Motor neuron (in vitro differentiated cells): ENCODE measurements around the gene ADGRL1. TPM values are rescaled to one million over a fixed set of nuclear protein-coding genes. Genes with fewer than 3 reads are reported as not detected.
"Not testable (repeated sequence)": the region's sequence is repeated elsewhere in the genome, so short reads cannot be mapped to it uniquely, and the experiment has no call there.

Experiments
- ATAC-seq, 8 experiments: fragments of 200-7000 bp; cut with Tn5 transposase; replicated peaks in 6 of 8; 2 replicates each; pipeline ENCODE4 v1.8.0; 2021; ENCODE audit warnings: mild to moderate bottlenecking in 8 of 8, moderate library complexity in 8 of 8
- H3K27ac ChIP-seq, 2 donors: fragments of 250-450 bp; sonication (Bioruptor Pico); 2 replicates each; pipeline ENCODE4 v1.9.0; 2021; ENCODE audit warnings: antibody characterized with exemption in 2 of 2, mild to moderate bottlenecking in 2 of 2, moderate library complexity in 1 of 2
- H3K4me1 ChIP-seq, 2 donors: fragments of 250-450 bp; sonication (Bioruptor Pico); replicated peaks in 1 of 2; 2 replicates each; pipeline ENCODE4 v1.6.1; 2021; ENCODE audit warnings: antibody characterized with exemption in 2 of 2, mild to moderate bottlenecking in 2 of 2, moderate library complexity in 1 of 2
- H3K4me3 ChIP-seq, 5 donors: fragments of 250-450 bp; sonication (Bioruptor Pico); 2 replicates each; pipeline ENCODE4 v1.9.0; 2021; ENCODE audit warnings: antibody characterized with exemption in 5 of 5, mild to moderate bottlenecking in 5 of 5, moderate library complexity in 4 of 5
- WGBS, 10 experiments: fragments of 450-650 bp; shearing (Covaris generic); methylation state at CpG; one replicate each; pipeline ENCODE4 v1.0.0; 2022; 5-methylcytosine and 5-hydroxymethylcytosine counted together
- in situ Hi-C, 9 experiments: fragments of 400-800 bp; cut with MboI; loops; one replicate each; pipeline ENCODE4 v1.15.0; 2021; ENCODE audit warnings: low sequenced_read_pairs in 9 of 9, low pct_unique_long_range_greater_than_20kb in 2 of 9; ENCODE audit not compliant: unreplicated experiment in 9 of 9
- total RNA-seq, 8 experiments: library from RNA; unstranded; fragments of 300-600 nt; gene quantifications; 2 replicates each; pipeline versions ENCODE4 v1.2.3 to v1.2.4, GENCODE V29; 2022

Gene ADGRL1
- 10 to 100 TPM; 26.8 to 40.7 (median 33.2) TPM for total RNA-seq

DNA sequence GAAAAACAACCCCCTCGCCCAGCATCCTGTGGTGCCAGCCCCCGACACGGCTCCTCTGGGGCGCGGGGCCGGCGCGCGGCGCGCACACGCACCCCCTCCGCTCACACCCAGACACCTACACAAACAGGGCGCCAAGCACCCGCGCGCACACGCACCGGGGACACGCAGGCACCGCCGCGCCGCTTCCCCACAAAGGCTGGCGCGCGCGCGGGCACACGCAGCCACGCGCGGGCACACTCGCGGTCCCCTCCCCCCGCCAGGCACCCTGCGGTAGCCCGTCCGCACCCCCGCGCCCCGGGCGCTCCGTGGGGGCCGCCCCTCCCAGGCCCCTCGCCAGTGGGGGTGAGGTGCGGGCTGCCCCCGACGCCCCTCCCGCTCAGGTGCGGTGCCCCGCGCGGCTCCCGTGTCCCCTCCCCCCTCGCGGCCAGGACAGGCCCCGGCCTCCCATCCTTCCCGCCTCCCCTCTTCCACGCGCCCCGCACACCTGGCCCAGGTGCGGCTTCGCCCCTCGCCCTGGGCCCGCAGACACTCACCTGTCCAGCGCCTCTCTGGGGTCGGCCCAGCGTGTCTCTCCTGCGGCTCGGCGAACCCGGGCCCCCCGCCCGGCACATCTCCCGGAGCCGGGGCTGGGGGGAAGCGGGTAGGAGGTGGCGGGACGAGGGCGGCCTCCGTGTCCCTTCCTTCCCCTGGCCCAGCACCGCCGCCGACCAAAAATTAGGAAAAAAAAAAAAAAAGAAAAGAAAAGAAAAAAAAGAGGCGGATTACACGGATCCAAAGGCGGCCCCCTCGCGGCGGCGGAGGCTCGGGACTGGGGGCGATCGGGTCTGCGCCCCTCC is at the start of gene ADGRL1:
Gene ADGRL1 (minus strand): TSS at position 718 of the 836 bp plus-strand sequence. CDS start 22,567 bp downstream, outside the sequence.
- H3K4me1 ChIP-seq, in situ Hi-C loops: not testable (repeated sequence)
- Histone ChIP-seq H3K27ac (peak within 1 kb of the TSS; percentile 80 to 81), H3K4me3 (peak within 1 kb of the TSS; percentile 71 to 98 (median 90))
- peak in 5 of 8 experiments; percentile 5 to 19 (median 11) for ATAC-seq
- no CpG with 5 or more reads among the region's 96 CpGs for WGBS, 10 experiments

DNA sequence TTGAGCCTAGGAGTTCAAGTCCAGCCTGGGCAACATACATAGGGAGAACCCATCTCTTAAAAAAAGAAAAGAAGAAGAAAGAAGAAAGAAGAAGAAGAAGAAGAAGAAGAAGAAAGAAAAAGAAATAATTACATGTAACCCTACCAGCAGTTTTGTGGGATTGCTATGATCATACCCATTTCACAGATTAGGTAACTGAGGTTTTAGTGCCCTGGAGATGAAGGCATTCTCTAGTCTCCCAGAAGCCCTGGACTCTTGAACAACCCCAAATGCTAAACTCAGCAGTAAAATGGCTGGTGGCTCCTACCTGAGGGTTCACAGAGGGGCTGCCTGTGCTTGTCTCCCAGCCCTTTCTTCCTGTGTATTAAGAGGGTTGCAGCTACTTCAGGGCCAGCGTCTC is 49.3 kb upstream of the ADGRL1 start:
- ATAC-seq, in situ Hi-C loops, H3K4me1 ChIP-seq, H3K4me3 ChIP-seq, H3K27ac ChIP-seq: not testable (repeated sequence)
- no CpG with 5 or more reads among the region's 1 CpG for WGBS, 10 experiments

DNA sequence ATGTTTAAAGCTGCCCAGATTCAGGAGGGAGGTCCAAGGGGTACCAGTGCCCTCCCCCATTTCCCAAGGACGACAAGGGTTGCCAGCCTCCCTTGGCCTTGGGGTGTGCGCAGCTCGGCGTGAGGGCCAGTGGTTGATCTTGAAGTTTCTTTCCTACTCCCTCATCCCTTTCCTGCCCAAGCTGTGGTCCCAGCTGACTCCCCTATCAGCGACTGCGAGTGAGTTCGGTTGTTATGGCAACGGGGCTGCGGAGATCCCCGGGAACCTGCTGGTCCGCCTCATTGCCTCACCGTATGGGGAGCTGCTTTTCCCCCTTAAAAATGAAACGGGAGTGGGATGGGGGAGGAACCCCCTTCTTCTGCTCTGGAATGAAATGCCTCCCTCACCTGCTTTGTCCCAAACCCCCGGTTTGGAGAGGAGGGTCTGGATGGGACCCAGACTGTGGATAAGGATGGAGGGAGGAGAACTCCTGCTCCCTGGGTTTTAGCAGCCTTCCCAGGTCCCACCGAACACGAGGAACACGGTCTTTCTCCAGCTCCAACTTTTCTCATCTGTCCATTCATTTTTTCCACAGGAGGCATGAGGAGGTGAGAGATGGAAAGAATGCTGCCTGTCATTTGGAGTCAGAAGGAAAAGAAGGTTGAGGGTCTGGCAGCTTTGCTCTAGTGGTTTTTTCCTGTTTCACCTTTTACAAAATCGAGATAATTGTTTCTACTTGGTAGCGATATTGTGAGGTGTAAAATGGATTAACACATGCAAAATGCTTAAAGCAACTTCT is 48.0 kb upstream of the ADGRL1 start:
- H3K4me3 ChIP-seq = peak overlapping the region in 1 of 5 donors; percentile 10
- peak in 6 of 8 experiments; percentile 10 to 38 (median 26) for ATAC-seq

DNA sequence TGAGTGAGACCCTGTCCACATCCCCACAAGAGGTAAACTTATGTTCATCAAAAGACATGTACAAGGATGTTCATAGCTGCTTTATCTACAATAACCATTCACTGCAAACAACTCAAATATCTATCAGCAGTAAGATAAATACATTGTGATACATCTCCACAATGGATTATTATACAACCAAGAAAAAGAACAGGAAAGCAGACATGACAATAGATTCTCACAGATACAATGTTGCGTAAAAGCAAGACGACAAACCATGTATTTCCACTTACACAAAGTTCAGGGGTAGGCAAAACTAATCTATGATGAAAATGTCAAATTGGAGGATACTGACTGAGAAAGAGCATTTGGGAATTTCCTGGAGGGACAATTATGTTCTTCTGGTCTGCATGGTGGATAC is 46.2 kb upstream of the ADGRL1 start:
- H3K4me3 ChIP-seq, H3K27ac ChIP-seq, in situ Hi-C loops, ATAC-seq: not testable (repeated sequence)
- peaks cover 12 to 21% of the 10 kb centered on the region in 2 donors for H3K4me1 ChIP-seq
- whole genome bisulfite sequencing, 10 experiments = 83 to 100% (median 100%) methylated on average over 1 to 2 of the region's 2 CpGs; no CpG with 5 or more reads in 7 of the 10 experiments

More for the DNA sequence above, 48.0 kb upstream of the ADGRL1 start:
- 0 to 81% (median 16%) methylated on average over 2 to 11 of the region's 19 CpGs; no CpG with 5 or more reads in 2 of the 10 experiments for WGBS, 10 experiments
- peaks cover 8 to 13% of the 10 kb centered on the region in 2 donors for H3K4me1 ChIP-seq
- H3K27ac ChIP-seq, in situ Hi-C loops: not testable (repeated sequence)

DNA sequence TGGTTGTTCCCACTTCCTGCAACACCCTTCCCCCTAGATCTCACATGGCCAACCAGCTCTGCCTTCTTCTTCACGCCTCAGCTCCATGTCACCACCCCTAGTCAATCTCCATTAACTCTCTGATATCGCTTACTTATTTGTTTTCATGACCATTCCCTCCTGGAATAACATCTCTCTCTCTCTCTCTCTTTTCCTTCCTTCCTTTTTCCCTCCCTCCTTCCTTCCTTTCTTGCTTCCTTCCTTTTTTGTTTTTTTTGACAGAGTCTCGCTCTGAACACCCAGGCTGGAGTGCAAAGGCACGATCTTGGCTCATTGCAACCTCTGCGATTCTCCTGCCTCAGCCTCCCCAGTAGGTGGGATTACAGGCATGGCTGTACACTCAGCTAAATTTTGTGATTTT is 44.9 kb upstream of the ADGRL1 start:
- Histone ChIP-seq H3K4me3 (no peak overlapping the region), H3K27ac (no peak overlapping the region), H3K4me1 (peaks cover 12 to 21% of the 10 kb centered on the region in 2 donors)
- in situ Hi-C loops = no loop called here
- no peak for ATAC-seq
- 51 to 91% (median 83%) methylated on average over 2 to 5 of the region's 5 CpGs for WGBS, 10 experiments

DNA sequence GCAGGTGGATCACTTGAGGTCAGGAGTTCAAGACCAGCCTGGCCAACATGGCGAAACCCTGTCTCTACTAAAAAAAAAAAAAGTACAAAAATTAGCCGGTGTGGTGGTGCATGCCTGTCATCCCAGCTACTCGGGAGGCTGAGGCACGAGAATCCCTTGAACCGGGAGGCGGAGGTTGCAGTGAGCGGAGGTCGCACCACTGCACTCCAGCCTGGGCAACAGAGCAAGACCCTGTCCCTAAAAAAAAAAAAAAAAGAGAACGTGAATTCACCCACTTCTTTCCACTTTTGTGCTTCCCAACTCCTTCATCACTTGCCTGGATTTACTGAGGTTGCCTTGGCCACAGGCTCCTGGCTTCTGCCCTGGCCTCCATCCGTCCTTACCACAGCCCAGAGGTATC is 44.3 kb upstream of the ADGRL1 start:
- H3K4me3 ChIP-seq, in situ Hi-C loops, ATAC-seq, H3K27ac ChIP-seq: not testable (repeated sequence)
- peaks cover 12 to 21% of the 10 kb centered on the region in 2 donors for H3K4me1 ChIP-seq
- 71 to 100% (median 94%) methylated on average over 1 to 8 of the region's 10 CpGs; no CpG with 5 or more reads in 2 of the 10 experiments for WGBS, 10 experiments

DNA sequence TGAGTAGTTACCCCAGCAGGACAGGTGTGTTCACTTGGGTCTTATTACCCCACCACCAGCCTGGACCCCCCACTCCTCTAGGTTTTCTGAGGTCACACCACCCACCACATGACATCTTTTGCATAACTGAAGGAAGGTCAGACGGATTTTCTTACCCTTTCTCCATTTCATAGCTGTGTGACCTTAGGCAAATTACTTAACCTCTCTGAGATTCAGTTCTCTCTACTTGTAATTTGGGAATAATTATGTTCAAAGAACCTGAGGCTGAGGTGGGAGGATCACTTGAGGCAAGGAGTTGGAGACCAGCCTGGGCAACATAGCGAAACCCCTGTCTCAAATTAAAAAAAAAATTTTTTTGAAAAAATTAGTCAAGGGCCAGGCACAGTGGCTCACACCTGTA is 43.9 kb upstream of the ADGRL1 start:
- WGBS, 10 experiments = no CpG with 5 or more reads among the region's 2 CpGs
- Histone ChIP-seq H3K4me3 (peak overlapping the region in 1 of 5 donors; percentile 42), H3K4me1 (peaks cover 12 to 21% of the 10 kb centered on the region in 2 donors), H3K27ac (peak overlapping the region in 1 of 2 donors; percentile 97)
- ATAC-seq, in situ Hi-C loops: not testable (repeated sequence)

DNA sequence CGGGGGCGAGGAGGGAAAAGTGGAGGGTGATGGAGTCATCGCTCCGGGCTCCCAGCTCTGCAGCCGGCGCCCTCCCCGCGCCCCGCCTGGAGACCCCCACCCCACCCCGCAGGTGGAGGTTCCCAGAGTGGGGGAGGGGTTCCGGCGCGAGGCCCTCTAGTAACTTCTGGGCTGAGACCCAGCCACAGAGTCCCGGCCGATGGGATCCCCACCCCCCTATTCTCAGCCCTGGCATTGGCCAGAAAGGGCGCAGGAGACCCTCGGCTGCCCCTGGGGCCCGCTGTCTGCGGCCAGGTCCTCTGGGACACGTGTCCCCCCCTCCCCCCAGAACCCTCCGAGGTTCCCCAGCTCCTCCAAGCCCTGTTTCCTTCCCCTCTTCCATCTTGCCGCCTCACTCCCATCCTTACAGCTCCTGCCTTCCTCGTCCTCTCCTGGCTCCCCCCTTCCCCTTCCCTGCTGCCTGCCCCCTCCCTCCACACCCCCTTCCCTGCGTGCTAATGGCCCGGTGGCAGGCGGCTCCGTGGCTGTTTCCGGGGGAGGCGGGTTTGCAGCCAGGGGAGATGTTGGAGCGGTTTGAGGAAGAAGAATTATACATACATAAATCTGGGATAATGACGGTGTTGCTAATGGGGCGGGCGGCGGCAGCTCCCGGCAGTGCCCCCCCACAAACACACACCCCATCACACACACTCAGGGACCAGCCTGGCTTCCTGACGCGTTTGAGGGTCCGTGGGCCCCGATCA is 43.2 kb upstream of the ADGRL1 start:
- Histone ChIP-seq H3K4me3 (peak overlapping the region; percentile 38 to 56 (median 42)), H3K27ac (peak overlapping the region; percentile 97), H3K4me1 (peaks cover 10 to 19% of the 10 kb centered on the region in 2 donors)
- in situ Hi-C loops = not testable (repeated sequence)
- peak; percentile 61 to 84 (median 76) for ATAC-seq
- 0 to 6% methylated on average over 4 to 6 of the region's 39 CpGs; no CpG with 5 or more reads in 8 of the 10 experiments for WGBS, 10 experiments

DNA sequence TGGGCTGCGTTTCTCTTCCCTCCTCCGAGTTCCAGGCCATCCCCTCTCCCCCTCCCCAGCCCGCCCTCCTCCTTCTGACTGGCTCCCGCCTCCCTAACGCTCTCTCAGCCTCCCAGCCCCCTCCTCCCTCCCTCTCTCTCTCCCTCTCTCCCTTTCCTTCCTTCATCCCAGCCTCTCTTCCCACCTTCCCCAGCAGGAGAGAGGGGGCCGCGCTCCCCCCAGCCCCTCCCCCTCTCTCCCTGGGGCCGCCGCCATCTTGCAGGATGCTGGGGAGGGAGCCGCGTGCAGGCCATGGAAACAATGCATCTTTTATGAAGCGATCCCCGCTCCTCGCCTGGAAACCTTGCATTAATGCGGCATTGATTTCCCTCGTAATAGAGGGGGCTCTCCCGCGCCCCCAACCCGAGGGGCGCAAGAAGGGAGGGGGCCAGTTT is 42.6 kb upstream of the ADGRL1 start:
- no CpG with 5 or more reads among the region's 20 CpGs for WGBS, 10 experiments
- peaks cover 6 to 15% of the 10 kb centered on the region in 2 donors for H3K4me1 ChIP-seq
- in situ Hi-C loops = no loop called here
- peak overlapping the region; percentile 38 to 56 (median 42) for H3K4me3 ChIP-seq
- peak overlapping the region; percentile 97 for H3K27ac ChIP-seq
- ATAC-seq = peak; percentile 23 to 78 (median 69)

DNA sequence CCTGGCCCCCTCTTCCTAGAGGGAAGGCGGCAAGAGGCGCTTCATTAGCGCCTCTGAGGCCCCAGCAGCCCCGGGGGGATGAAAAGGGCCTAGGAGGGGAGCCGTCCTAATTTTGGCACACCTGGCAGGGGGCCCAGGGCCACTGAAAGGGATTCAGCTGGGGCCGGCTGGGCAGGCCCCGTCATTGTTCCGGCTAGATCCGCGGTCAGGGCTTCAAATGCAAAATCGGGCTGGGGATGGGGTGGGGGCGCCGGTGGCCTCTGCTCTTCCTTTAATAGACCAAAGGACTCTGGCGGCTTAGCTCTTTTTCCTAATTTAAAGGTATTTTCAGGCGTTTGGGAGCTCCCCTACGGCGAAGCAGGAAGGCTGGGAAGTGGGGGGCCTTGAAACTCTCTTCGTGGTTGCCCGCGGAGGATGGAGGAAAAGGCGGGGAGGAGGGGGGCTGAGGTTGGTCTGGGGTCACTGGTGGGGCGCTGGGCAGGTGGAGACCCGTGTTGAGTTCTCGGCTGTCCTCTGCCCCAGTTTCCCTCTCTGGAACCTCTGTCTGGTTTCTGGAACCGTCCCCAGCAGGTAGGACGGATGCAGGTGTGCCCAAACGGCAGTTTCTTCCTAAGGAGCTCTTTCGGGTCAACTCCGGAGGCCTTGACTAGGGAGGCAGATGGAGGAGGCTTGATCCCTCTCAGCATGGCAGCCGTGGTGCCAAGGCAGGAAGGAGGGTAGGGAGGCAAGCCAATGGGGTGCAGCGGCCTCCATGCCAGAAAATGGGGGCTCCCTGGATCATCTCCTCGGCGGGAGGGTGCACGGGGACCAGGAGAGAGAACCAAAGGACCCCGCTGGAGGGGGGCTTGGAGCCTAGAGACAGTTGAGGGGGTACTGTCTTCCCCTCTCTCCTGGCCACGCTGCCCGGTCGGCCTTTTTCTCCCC is 41.8 kb upstream of the ADGRL1 start:
- ATAC-seq = peak in 7 of 8 experiments; percentile 4 to 26 (median 18)
- Histone ChIP-seq H3K27ac (peak overlapping the region; percentile 81 to 86), H3K4me3 (peak overlapping the region; percentile 9 to 31 (median 21)), H3K4me1 (peaks cover 4 to 14% of the 10 kb centered on the region in 2 donors)
- WGBS, 10 experiments = 0% methylated on average over 1 of the region's 38 CpGs; no CpG with 5 or more reads in 9 of the 10 experiments
- in situ Hi-C loops = not testable (repeated sequence)

DNA sequence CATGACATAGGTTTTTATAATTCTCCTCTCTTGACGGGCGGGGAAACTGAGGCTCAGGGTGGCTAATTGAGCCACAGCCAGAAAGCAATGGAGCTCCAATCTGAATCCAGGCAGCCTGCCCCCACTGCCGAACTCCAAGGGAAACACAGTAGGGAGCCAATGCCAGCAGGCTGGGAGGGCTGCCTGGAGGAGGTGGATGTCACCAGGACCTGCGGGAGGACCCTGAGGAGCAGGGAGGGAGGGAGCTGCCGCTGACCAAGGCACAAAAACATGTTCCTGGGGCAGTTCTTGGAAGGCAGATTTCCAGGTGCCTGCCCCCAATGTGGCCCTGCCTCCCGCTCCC is 41.2 kb upstream of the ADGRL1 start:
- Histone ChIP-seq H3K4me1 (peaks cover 4 to 14% of the 10 kb centered on the region in 2 donors), H3K27ac (peak overlapping the region in 1 of 2 donors; percentile 81)
- H3K4me3 ChIP-seq, in situ Hi-C loops, ATAC-seq: not testable (repeated sequence)
- no CpG with 5 or more reads among the region's 6 CpGs for WGBS, 10 experiments

DNA sequence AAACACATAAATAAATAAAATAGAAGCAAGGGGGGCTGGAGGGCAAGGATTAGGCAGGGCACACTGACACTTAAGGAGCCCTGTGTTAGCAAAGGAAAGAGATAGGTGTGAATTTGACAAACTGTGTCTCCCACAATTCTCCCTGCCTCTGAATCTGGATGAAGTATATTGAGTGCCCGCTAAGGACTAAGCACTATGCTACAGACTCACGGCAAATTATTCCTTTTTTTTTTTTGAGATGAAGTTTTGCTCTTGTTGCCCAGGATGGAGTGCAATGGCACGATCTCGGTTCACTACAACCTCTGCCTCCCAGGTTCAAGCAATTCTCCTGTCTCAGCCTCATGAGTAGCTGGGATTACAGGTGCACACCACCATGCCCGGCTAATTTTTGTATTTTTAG is 38.4 kb upstream of the ADGRL1 start:
- WGBS, 10 experiments = 9 to 100% (median 86%) methylated on average over 1 to 5 of the region's 5 CpGs
- in situ Hi-C loops, ATAC-seq: not testable (repeated sequence)

More for the DNA sequence above, 38.4 kb upstream of the ADGRL1 start:
- not testable (repeated sequence) for H3K4me3 ChIP-seq, H3K27ac ChIP-seq, H3K4me1 ChIP-seq
